Activated B cell treated with CpG ODN at 0.5 μM for 24 hours (primary cell): ENCODE data around the gene MMP2. TPM values are rescaled to one million over a fixed set of nuclear protein-coding genes. Genes with fewer than 3 reads are reported as not detected.

Experiments
- ATAC-seq: fragments of 200-7000 bp; cut with Tn5 transposase; one replicate; pipeline ENCODE4 v1.10.0; 2021; ENCODE audit warnings: low read depth, mild to moderate bottlenecking, moderate library complexity
- CTCF ChIA-PET: fragments of 350-600 bp; sonication (Branson Sonifier 250); formaldehyde crosslinking; loops from one replicate; lab custom pipeline; 2021; ENCODE audit warnings: antibody characterized with exemption; lab: Charles Lee
- POLR2A ChIA-PET: fragments of 350-600 bp; sonication (Branson Sonifier 250); formaldehyde crosslinking; loops from one replicate; lab custom pipeline; 2021; ENCODE audit warnings: antibody characterized with exemption; lab: Charles Lee
- DNase-seq: peaks from one replicate; pipeline ENCODE4 v3.0.0; 2022
- H3K27ac Mint-ChIP-seq: one replicate; pipeline ENCODE4 v1.8.0; 2020; ENCODE audit warnings: mixed read lengths
- H3K27me3 Mint-ChIP-seq: one replicate; pipeline ENCODE4 v1.8.0; 2021; ENCODE audit warnings: mixed read lengths
- H3K36me3 Mint-ChIP-seq: one replicate; pipeline ENCODE4 v1.8.0; 2021; ENCODE audit warnings: low read depth, mixed read lengths
- H3K4me1 Mint-ChIP-seq: one replicate; pipeline ENCODE4 v1.8.0; 2021; ENCODE audit warnings: mixed read lengths
- H3K4me3 Mint-ChIP-seq: one replicate; pipeline ENCODE4 v1.8.0; 2020; ENCODE audit warnings: mild to moderate bottlenecking, mixed read lengths
- H3K9me3 Mint-ChIP-seq: one replicate; pipeline ENCODE4 v1.8.0; 2020; ENCODE audit warnings: mixed read lengths
- CTCF ChIP-seq: fragments of 200-600 bp; IDR thresholded peaks from one replicate; pipeline ENCODE4 v1.8.0; 2022; ENCODE audit warnings: antibody characterized with exemption, mild to moderate bottlenecking
- intact Hi-C: fragments of 100-400 bp; cut with micrococcal nuclease; formaldehyde crosslinking; loops from one replicate; pipeline ENCODE4 v1.15.1; 2024
- total RNA-seq: library from RNA; stranded (reverse); gene quantifications from 2 replicates; pipeline ENCODE4 v1.2.3, GENCODE V29; 2022

Gene MMP2
- total RNA-seq, 1 donor from 2014 or later: not detected

DNA sequence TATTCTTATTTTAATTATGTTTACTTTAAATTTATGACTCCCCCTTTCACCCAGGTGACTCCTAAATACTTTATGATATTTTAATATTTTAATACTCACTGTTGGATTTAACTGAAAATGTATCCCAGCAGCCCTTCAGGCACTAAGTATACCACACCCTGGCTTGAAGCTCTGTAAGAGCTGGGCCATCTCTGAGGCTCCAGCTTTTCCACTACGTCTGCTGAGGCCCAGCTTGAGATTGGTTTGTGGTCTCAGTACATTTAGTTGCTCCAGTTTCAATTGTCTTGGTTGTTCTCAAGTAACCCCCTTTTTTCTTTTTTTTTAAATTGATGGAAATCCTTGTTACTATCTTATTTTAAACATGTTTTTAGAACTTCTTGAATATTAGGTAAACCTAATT lies 60.5 kb downstream of the MMP2 start:
- DNase-seq (no peak), ATAC-seq (no peak)
- intact Hi-C loops: no loop called here
- Mint-ChIP-seq H3K4me3 (no peak overlapping the region), H3K27me3 (peaks cover 3% of the 10 kb centered on the region), H3K27ac (no peak overlapping the region), H3K9me3 (no peaks in the 10 kb centered on the region), H3K36me3 (no peaks in the 10 kb centered on the region), H3K4me1 (no peaks in the 10 kb centered on the region)
- TF ChIP-seq CTCF: no peak
- ChIA-PET CTCF (no interaction called here), POLR2A (no interaction called here)

DNA sequence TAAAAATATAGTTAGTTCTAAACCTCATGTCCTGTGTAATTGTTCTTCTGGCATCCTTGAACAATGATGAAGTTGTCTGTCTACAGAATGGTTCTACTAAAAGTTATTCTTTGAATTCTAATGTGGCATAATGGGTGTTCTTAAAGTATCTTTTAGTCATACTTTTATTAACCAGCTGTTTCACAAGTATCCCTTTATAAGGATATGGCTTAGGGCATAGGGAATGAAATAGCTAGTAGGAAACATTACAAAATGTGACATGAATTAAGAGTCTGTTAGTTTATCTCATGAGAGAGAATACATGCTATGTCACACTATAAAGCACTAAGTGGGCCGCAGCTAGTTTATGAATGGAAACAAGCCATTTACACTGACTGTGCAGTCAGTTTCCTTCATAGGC lies 61.2 kb downstream of the MMP2 start:
- Mint-ChIP-seq H3K9me3 (no peaks in the 10 kb centered on the region), H3K36me3 (no peaks in the 10 kb centered on the region), H3K4me3 (no peak overlapping the region), H3K27me3 (peaks cover 3% of the 10 kb centered on the region), H3K27ac (no peak overlapping the region), H3K4me1 (no peaks in the 10 kb centered on the region)
- ChIA-PET POLR2A (no interaction called here), CTCF (no interaction called here)
- DNase-seq (no peak), ATAC-seq (no peak)
- intact Hi-C loops: no loop called here
- TF ChIP-seq CTCF: no peak

DNA sequence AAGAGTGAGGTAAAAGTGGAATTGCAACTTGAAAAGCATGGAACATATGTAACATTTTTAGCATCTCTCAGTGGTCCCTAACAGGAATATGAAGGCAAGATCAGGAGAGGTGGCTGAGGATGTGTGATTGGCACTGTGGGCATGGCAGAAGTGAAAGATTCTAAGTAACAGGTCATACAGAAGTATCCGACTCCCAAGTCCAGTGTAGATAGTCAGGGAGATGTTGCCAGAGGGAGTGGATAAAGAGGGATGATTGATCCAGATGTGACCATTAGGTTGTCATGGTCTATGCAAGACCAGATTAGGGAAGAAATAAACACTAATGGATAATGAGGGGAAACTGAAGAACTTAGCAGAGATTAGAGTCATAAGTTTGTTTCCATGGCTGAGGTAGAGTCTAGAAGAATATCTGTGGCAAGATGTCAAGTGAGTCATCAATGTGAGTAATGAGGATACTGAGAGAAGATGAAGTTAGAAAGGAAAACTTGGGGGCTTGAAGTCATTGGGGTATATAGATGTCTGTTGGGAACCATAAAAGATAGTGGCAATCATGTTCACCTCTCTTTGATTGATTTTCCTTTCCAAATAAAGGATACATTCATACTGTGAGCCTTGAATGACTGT lies 63.6 kb downstream of the MMP2 start:
- Mint-ChIP-seq H3K27ac (no peak overlapping the region), H3K9me3 (no peaks in the 10 kb centered on the region), H3K27me3 (no peaks in the 10 kb centered on the region), H3K36me3 (no peaks in the 10 kb centered on the region), H3K4me3 (no peak overlapping the region), H3K4me1 (no peaks in the 10 kb centered on the region)
- ATAC-seq: no peak
- no peak for TF ChIP-seq CTCF
- intact Hi-C loops: no loop called here
- ChIA-PET POLR2A (no interaction called here), CTCF (no interaction called here)
- no peak for DNase-seq

DNA sequence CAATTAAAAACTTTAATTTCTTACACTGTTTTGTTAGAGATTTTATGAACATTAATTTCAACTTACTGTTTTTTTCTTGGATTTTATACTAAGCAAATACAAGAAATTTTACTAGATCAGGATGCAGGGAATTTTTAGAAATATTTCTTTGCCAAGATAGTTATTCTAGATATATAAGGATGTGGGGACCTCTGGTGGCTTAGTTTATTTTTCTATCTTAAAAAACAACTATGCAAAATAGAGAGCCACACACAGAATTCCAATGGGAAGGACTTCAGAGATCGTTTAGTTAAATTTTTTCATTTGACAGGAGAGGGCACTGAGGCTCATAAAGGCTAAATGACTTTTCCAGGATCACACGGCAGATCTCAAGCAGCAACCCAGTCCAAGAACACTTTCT lies 64.5 kb downstream of the MMP2 start:
- DNase-seq (no peak), ATAC-seq (no peak)
- Mint-ChIP-seq H3K27me3 (no peaks in the 10 kb centered on the region), H3K4me3 (no peak overlapping the region), H3K9me3 (no peaks in the 10 kb centered on the region), H3K36me3 (no peaks in the 10 kb centered on the region), H3K27ac (no peak overlapping the region), H3K4me1 (no peaks in the 10 kb centered on the region)
- TF ChIP-seq CTCF: no peak
- intact Hi-C loops: no loop called here
- POLR2A ChIA-PET: no interaction called here
- CTCF ChIA-PET: no interaction called here

DNA sequence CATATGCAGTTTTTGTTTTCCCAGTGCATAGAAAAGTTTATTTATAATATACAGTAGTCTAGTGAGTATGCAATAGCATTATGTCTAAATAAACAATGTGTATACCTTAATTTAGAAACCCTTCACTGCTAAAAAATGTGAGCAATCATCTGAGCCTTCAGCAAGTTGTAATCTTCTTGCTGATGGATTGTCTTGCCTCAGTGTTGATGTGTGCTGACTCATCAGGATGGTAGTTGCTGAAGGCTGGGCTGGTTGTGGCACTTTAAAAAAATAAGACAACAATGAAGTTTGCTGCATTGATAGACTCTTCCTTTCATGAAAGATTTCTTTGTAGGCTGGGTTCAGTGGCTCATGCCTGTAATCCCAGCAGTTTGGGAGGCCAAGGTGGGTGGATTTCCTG lies 73.6 kb downstream of the MMP2 start:
- H3K4me3 Mint-ChIP-seq: no peak overlapping the region
- H3K9me3 Mint-ChIP-seq: no peaks in the 10 kb centered on the region
- no peaks in the 10 kb centered on the region for H3K27me3 Mint-ChIP-seq
- ChIA-PET CTCF (no interaction called here), POLR2A (no interaction called here)
- TF ChIP-seq CTCF: no peak
- no peak overlapping the region for H3K27ac Mint-ChIP-seq
- no peaks in the 10 kb centered on the region for H3K36me3 Mint-ChIP-seq
- intact Hi-C loops: no loop called here
- no peaks in the 10 kb centered on the region for H3K4me1 Mint-ChIP-seq
- ATAC-seq (no peak), DNase-seq (no peak)
